SW480 (cell line): ENCODE data around the gene ESYT2.
"Not testable (repeated sequence)": the region's sequence is repeated elsewhere in the genome, so short reads cannot be mapped to it uniquely, and the experiment has no call there.

Source experiments
- DNase-seq: peaks from one replicate; pipeline ENCODE4 v3.0.0-alpha.2; 2016; ENCODE audit warnings: low spot score

The ESYT2 gene

GRCh38 chr7:158829342-158830210, at the start of gene ESYT2:
Gene ESYT2 (minus strand): TSS chr7:158829509. CDS start chr7:158829418, 91 bp downstream.
- DNase-seq: peak; percentile 90

- not testable (repeated sequence) for DNase-seq
These were observed 49.1 kb upstream of the ESYT2 start for GRCh38 chr7:158878151-158879079.

- DNase-seq: no peak
These were observed 47.7 kb upstream of the ESYT2 start for GRCh38 chr7:158876984-158877383.

GRCh38 chr7:158869876-158870275, 40.6 kb upstream of the ESYT2 start:
- DNase-seq: no peak

- no peak for DNase-seq
These were observed 39.6 kb upstream of the ESYT2 start for GRCh38 chr7:158868764-158869410.

- DNase-seq: no peak
These were observed 38.1 kb upstream of the ESYT2 start for GRCh38 chr7:158867214-158867984.

- DNase-seq: no peak
These were observed 36.7 kb upstream of the ESYT2 start for GRCh38 chr7:158865977-158866376.

GRCh38 chr7:158865462-158865922, 36.2 kb upstream of the ESYT2 start:
- DNase-seq: peak; percentile 49

- DNase-seq: no peak
These were observed 35.5 kb upstream of the ESYT2 start for GRCh38 chr7:158864833-158865232.

GRCh38 chr7:158864507-158864820, 35.2 kb upstream of the ESYT2 start:
- no peak for DNase-seq

GRCh38 chr7:158863611-158864506, 34.5 kb upstream of the ESYT2 start:
- DNase-seq: peak; percentile 77

GRCh38 chr7:158862985-158863610, 33.8 kb upstream of the ESYT2 start:
- DNase-seq: peak; percentile 80

GRCh38 chr7:158861936-158862704, 32.8 kb upstream of the ESYT2 start:
- no peak for DNase-seq

- DNase-seq: no peak
These were observed 31.9 kb upstream of the ESYT2 start for GRCh38 chr7:158861004-158861787.

GRCh38 chr7:158860394-158860793, 31.1 kb upstream of the ESYT2 start:
- DNase-seq: no peak

- DNase-seq: no peak
These were observed 29.5 kb upstream of the ESYT2 start for GRCh38 chr7:158858592-158859503.
